ENCODE data around the gene MYH7.

MYH7 gene

GRCh38 chr14:23436327-23437132 lies 1.1 kb upstream of the MYH7 start:
- no peak for DNase-seq (ENCODE audit: low read depth)
- H3K4me3 ChIP-seq (replicated peaks; ENCODE audit: low read depth, low read length) = no peak overlapping the region
- no peak for TF ChIP-seq CTCF (IDR thresholded peaks at IDR 0.05; ENCODE audit: low read length, missing control alignments)

- no peak overlapping the region for H3K4me3 ChIP-seq (replicated peaks; ENCODE audit: low read depth, low read length)
- TF ChIP-seq CTCF (IDR thresholded peaks at IDR 0.05; ENCODE audit: low read length, missing control alignments) = no peak
- DNase-seq (ENCODE audit: low read depth) = no peak
Observed at GRCh38 chr14:23434488-23435222, 805 bp downstream of the MYH7 start.

GRCh38 chr14:23433457-23433856 lies 2.0 kb downstream of the MYH7 start:
- DNase-seq (ENCODE audit: low read depth) = no peak
- no peak for TF ChIP-seq CTCF (IDR thresholded peaks at IDR 0.05; ENCODE audit: low read length, missing control alignments)
- no peak overlapping the region for H3K4me3 ChIP-seq (replicated peaks; ENCODE audit: low read depth, low read length)

GRCh38 chr14:23432946-23433345 lies 2.5 kb downstream of the MYH7 start:
- TF ChIP-seq CTCF (IDR thresholded peaks at IDR 0.05; ENCODE audit: low read length, missing control alignments) = no peak
- DNase-seq (ENCODE audit: low read depth) = no peak
- no peak overlapping the region for H3K4me3 ChIP-seq (replicated peaks; ENCODE audit: low read depth, low read length)

- TF ChIP-seq CTCF (IDR thresholded peaks at IDR 0.05; ENCODE audit: low read length, missing control alignments) = no peak
- no peak for DNase-seq (ENCODE audit: low read depth)
Observed at GRCh38 chr14:23432102-23432925, 3.1 kb downstream of the MYH7 start.

GRCh38 chr14:23431486-23431885 lies 4.0 kb downstream of the MYH7 start:
- DNase-seq (ENCODE audit: low read depth) = no peak
- no peak overlapping the region for H3K4me3 ChIP-seq (replicated peaks; ENCODE audit: low read depth, low read length)
- no peak for TF ChIP-seq CTCF (IDR thresholded peaks at IDR 0.05; ENCODE audit: low read length, missing control alignments)

More at GRCh38 chr14:23432102-23432925, 3.1 kb downstream of the MYH7 start:
- no peak overlapping the region for H3K4me3 ChIP-seq (replicated peaks; ENCODE audit: low read depth, low read length)
